Lung (tissue), 12 donors: ENCODE data around the gene BCR. TPM values are rescaled to one million over a fixed set of nuclear protein-coding genes. Genes with fewer than 3 reads are reported as not detected.

Experiments used
- ATAC-seq: fragments of 200-7000 bp; cut with Tn5 transposase; one replicate; pipeline ENCODE4 v1.9.1; 2020; ENCODE audit warnings: moderate number of reproducible peaks; ENCODE audit not compliant: insufficient read depth, low FRiP score
- DNase-seq, 3 donors: peaks; one replicate each; pipeline ENCODE4 v3.0.0-alpha.2; 2013 to 2017
- H3K27ac ChIP-seq, 2 donors: one replicate each; pipeline ENCODE4 v1.5.1; 2013; ENCODE audit warnings: mild to moderate bottlenecking in 2 of 2, moderate library complexity in 2 of 2, control low read depth in 1 of 2, inconsistent platforms in 1 of 2, low read depth in 1 of 2, low read length in 1 of 2
- H3K27me3 ChIP-seq, 3 donors: one replicate each; pipeline ENCODE4 v1.5.1; 2013; ENCODE audit warnings: low read length in 2 of 3; ENCODE audit not compliant: control insufficient read depth in 3 of 3, insufficient read depth in 3 of 3
- H3K36me3 ChIP-seq, 4 donors: one replicate each; pipeline ENCODE4 v1.5.1; 2013; ENCODE audit warnings: low read length in 4 of 4, mild to moderate bottlenecking in 1 of 4, moderate library complexity in 1 of 4; ENCODE audit not compliant: control insufficient read depth in 4 of 4, insufficient read depth in 4 of 4
- H3K4me1 ChIP-seq, 5 donors: one replicate each; pipeline ENCODE4 v1.5.1; 2013; ENCODE audit warnings: low read length in 5 of 5, mild to moderate bottlenecking in 2 of 5, moderate library complexity in 1 of 5; ENCODE audit not compliant: control insufficient read depth in 5 of 5, insufficient read depth in 5 of 5
- H3K4me3 ChIP-seq: one replicate; pipeline ENCODE4 v1.5.1; 2013; ENCODE audit warnings: mild to moderate bottlenecking, control low read depth, moderate library complexity
- H3K9ac ChIP-seq, 2 donors: one replicate each; pipeline ENCODE4 v1.5.1; 2013; ENCODE audit warnings: low read length in 2 of 2, control low read depth in 1 of 2; ENCODE audit not compliant: insufficient read depth in 1 of 2
- H3K9me3 ChIP-seq, 4 donors: one replicate each; pipeline ENCODE4 v1.5.1; 2013; ENCODE audit warnings: low read length in 3 of 4, mild to moderate bottlenecking in 1 of 4, moderate library complexity in 1 of 4; ENCODE audit not compliant: control insufficient read depth in 4 of 4, insufficient read depth in 3 of 4
- WGBS, 2 donors: extraction: QIAGEN DNeasy Blood & Tissue Kit; methylation state at CpG; one replicate each; pipeline ENCODE4 v1.1.7; 2013; 5-methylcytosine and 5-hydroxymethylcytosine counted together
- polyA plus RNA-seq, 2 donors: library from polyadenylated mRNA; stranded (reverse); fragments of 200-250 nt; gene quantifications; one replicate each; pipeline ENCODE4 v1.2.1, GENCODE V29; 2013
- total RNA-seq, 2 donors: library from RNA; depleted of rRNA in 1 of 2; stranded (reverse); fragments of >200 nt in 1 of 2; gene quantifications; one replicate each; pipeline ENCODE4 v1.2.1, GENCODE V29; 2014 to 2021
- TF ChIP-seq, protein P1 (sequence below): IDR thresholded peaks from 2 replicates; pipeline ENCODE4 v1.5.1; 2012; ENCODE audit warnings: mild to moderate bottlenecking; ENCODE audit errors: control extremely low read depth, extremely low read depth
- donor health status: control.
- donor health status: control.
- donor health status: Bipolar disorder and iron deficiency.
- donor health status: healthy.
- donor health status: DM: yes; HTN: yes; CAD: no.

The BCR gene
- total and polyA plus RNA-seq, 4 donors: 21.8 to 67.3 (median 31.8) TPM

DNA sequence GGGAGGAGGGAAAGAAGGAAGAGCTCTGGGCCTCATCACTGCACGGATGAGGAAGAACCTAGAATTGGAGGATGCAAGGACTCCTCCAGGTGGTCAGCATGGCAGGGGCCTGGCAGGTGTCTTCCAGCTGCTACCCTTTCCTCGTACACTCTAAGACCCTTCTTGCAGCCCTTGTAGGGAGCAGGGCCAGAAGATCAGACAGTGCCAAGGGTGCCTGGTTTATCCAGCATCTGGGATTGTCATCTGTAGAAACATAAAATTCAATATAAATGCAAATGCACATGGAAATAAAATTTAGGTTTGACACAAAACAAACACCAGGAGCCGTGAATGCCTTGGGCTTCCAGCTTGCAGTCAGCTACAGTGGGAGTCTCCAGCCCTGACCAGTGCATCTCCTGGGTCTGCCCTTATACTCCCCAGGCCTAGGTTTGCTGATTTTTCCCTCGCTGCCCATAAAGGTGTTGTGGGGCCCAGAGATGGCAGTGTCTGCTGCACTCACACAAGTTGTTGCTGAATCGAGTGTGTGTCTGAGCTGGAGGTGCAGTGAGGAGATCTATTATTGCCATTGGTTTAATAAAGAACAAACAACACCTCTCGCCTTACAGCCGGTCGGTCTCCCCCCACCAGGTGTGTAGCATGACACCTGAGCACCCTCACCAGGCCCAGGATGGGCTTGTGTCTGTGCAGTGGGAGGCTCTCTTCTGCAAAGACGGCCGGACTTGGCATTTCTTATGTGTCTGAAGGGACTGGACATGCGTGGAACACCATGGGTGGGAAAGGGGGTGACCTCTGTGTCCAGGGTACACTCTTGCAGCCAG, 87.1 kb downstream of the BCR start:
- no peaks in the 10 kb centered on the region for H3K4me1 ChIP-seq
- WGBS, 2 donors: 88 to 89% methylated on average over 11 of the region's 11 CpGs

DNA sequence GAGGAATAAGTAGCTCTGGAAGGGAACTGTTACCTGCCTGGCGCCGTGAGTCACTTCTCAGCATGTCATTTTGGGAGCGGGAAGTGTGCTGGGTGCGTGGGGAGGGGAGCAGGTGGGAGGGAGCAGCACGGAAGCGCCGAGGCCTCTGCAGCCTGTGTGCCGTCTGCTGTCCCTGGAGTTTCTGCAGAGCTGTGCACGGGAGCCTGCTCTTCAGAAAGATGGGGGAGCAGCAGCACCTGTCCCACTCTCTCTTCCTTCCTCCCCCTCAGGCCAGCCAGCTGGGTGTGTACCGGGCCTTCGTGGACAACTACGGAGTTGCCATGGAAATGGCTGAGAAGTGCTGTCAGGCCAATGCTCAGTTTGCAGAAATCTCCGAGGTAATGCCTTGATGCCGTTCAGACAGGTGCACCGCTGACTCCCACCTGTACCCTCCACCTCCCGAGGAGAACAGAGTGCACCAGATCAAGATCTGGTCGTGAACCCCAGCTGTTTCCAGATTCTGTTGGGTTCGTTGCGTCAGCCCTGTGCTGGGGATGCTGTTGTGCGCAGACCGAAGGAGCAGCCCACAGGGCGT, 87.9 kb downstream of the BCR start:
- WGBS, 2 donors: 90 to 91% methylated on average over 22 of the region's 22 CpGs
- Histone ChIP-seq H3K27me3 (no peaks in the 10 kb centered on the region), H3K4me1 (no peaks in the 10 kb centered on the region), H3K9me3 (no peaks in the 10 kb centered on the region), H3K36me3 (peaks cover 0 to 49% (median 2%) of the 10 kb centered on the region in 4 donors), H3K27ac (no peak overlapping the region), H3K9ac (no peak overlapping the region), H3K4me3 (no peak overlapping the region)
- DNase-seq: no peak
- no peak for ATAC-seq
- TF ChIP-seq, protein P1, sequence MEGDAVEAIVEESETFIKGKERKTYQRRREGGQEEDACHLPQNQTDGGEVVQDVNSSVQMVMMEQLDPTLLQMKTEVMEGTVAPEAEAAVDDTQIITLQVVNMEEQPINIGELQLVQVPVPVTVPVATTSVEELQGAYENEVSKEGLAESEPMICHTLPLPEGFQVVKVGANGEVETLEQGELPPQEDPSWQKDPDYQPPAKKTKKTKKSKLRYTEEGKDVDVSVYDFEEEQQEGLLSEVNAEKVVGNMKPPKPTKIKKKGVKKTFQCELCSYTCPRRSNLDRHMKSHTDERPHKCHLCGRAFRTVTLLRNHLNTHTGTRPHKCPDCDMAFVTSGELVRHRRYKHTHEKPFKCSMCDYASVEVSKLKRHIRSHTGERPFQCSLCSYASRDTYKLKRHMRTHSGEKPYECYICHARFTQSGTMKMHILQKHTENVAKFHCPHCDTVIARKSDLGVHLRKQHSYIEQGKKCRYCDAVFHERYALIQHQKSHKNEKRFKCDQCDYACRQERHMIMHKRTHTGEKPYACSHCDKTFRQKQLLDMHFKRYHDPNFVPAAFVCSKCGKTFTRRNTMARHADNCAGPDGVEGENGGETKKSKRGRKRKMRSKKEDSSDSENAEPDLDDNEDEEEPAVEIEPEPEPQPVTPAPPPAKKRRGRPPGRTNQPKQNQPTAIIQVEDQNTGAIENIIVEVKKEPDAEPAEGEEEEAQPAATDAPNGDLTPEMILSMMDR: no peak

More for the DNA sequence above, 87.1 kb downstream of the BCR start:
- no peaks in the 10 kb centered on the region for H3K27me3 ChIP-seq
- ATAC-seq: no peak
- H3K4me3 ChIP-seq: no peak overlapping the region
- peaks cover 0 to 49% (median 2%) of the 10 kb centered on the region in 4 donors for H3K36me3 ChIP-seq
- DNase-seq: no peak
- H3K27ac ChIP-seq: no peak overlapping the region
- H3K9ac ChIP-seq: no peak overlapping the region
- no peaks in the 10 kb centered on the region for H3K9me3 ChIP-seq
- TF ChIP-seq, protein P1: no peak

DNA sequence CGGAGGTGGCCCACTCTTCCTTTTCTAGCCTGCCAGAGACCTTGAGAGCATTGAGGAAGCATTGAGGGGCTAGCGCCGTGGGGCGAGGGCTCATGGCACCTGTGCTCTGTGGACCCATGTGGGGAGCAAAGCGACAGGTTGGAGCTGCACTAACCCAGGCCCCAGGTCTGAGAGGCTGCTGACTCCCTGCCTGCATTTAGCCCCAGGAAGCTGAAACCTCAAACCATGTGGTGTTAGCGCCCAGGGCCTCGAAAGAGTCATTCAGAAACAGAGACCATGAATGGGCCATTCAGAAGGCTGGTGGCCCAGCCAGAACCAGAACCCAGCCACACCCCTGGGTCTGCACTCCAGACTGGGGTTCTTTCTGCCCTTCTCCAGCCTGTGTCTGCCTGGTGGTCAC, 88.6 kb downstream of the BCR start:
- TF ChIP-seq, protein P1: no peak
- DNase-seq (no peak), ATAC-seq (no peak)
- H3K27ac ChIP-seq: no peak overlapping the region
- H3K4me1 ChIP-seq: no peaks in the 10 kb centered on the region
- no peaks in the 10 kb centered on the region for H3K27me3 ChIP-seq
- 88 to 89% methylated on average over 7 of the region's 7 CpGs for WGBS, 2 donors
- H3K9me3 ChIP-seq: no peaks in the 10 kb centered on the region
- no peak overlapping the region for H3K4me3 ChIP-seq
- H3K9ac ChIP-seq: no peak overlapping the region
- peaks cover 0 to 50% (median 1%) of the 10 kb centered on the region in 4 donors for H3K36me3 ChIP-seq
